GM12878 (cell line): ENCODE measurements around the gene VCX2.

Experiments used
- BHLHE40 ChIP-seq, 2 experiments: fragments of 450-650 bp in 1 of 2; IDR thresholded peaks; 2 replicates each; pipeline ENCODE4 v1.6.1; 2011 to 2017; ENCODE audit warnings: low read depth in 2 of 2, borderline replicate concordance in 1 of 2, improper control_type of control experiment in 1 of 2, low read length in 1 of 2, mild to moderate bottlenecking in 1 of 2
- CBX5 ChIP-seq: sonication (generic); IDR thresholded peaks from 2 replicates; pipeline ENCODE4 v1.6.1; 2016; ENCODE audit warnings: low read depth, moderate library complexity, mild to moderate bottlenecking, inconsistent platforms
- EGR1 ChIP-seq, 2 experiments: IDR thresholded peaks; 1 replicate in 1 of 2; 2 replicates in 1 of 2; pipeline ENCODE4 v1.6.1; 2011 to 2012; ENCODE audit warnings: low read depth in 2 of 2, low read length in 2 of 2, borderline replicate concordance in 1 of 2, mild to moderate bottlenecking in 1 of 2, moderate library complexity in 1 of 2
- EZH2 ChIP-seq: IDR thresholded peaks from 2 replicates; pipeline ENCODE4 v1.6.1; 2012; ENCODE audit warnings: low read depth, mild to moderate bottlenecking, control low read depth, inconsistent platforms, low read length, borderline replicate concordance; ENCODE audit not compliant: control insufficient read depth
- MAX ChIP-seq: IDR thresholded peaks from 2 replicates; pipeline ENCODE4 v1.6.1; 2012; ENCODE audit warnings: low read depth, low read length, improper control_type of control experiment
- POLR2A ChIP-seq: IDR thresholded peaks from 2 replicates; pipeline ENCODE4 v1.6.1; 2011; ENCODE audit warnings: low read depth, mild to moderate bottlenecking, low read length
- ZNF592 ChIP-seq: fragments of 450-650 bp; IDR thresholded peaks from 2 replicates; pipeline ENCODE4 v1.6.1; 2017; ENCODE audit warnings: mild to moderate bottlenecking, moderate library complexity

DNA sequence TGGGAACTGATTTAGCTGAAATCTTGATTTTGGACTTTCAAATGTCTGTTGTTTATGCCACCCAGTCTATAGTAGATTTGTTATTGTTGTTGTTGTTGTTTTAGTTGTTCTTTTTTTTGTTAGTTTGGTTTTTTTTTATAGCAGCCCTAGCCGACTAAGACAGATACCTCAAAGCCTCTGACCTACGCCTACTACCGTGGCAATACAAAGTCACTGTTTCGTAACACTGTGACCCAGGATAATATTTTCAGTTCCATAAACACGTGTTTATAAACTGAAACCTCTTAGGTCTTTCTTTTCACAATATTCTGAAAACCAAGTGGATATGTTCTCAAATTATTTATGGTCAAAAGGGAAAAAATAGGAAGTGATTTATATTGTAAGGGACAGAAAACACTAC, 32.8 kb downstream of the VCX2 start:
- TF ChIP-seq EGR1 (IDR thresholded peaks at IDR 0.05; ENCODE audit: borderline replicate concordance in 1 of 2, low read depth in 2 of 2, low read length in 2 of 2) = no peak
- TF ChIP-seq CBX5 = no peak
- no peak for TF ChIP-seq POLR2A
- TF ChIP-seq EZH2 = no peak
- no peak for TF ChIP-seq ZNF592
- TF ChIP-seq MAX = no peak
- TF ChIP-seq BHLHE40 (IDR thresholded peaks at IDR 0.05; ENCODE audit: borderline replicate concordance in 1 of 2, low read depth in 2 of 2, low read length in 1 of 2) = no peak
